ENCODE measurements around the gene GAR1. TPM values are rescaled to one million over a fixed set of nuclear protein-coding genes. Genes with fewer than 3 reads are reported as not detected.
"Not testable (repeated sequence)": the region's sequence is repeated elsewhere in the genome, so short reads cannot be mapped to it uniquely, and the experiment has no call there.

The GAR1 gene
- total RNA-seq, 1 experiment from 2014 or later: 30.8 TPM

GRCh38 chr4:109850601-109851000, 35.0 kb downstream of the GAR1 start:
- ChIA-PET CTCF (no interaction called here), POLR2A (no interaction called here)
- H3K9me3 Mint-ChIP-seq (ENCODE audit: unreplicated experiment): no peaks in the 10 kb centered on the region
- intact Hi-C loops (cut with micrococcal nuclease; ENCODE audit: unreplicated experiment): no loop called here
- no peak overlapping the region for H3K27ac Mint-ChIP-seq (ENCODE audit: unreplicated experiment)
- no peaks in the 10 kb centered on the region for H3K27me3 Mint-ChIP-seq (ENCODE audit: insufficient read depth, unreplicated experiment)
- Histone ChIP-seq H3K27me3 (replicated peaks; ENCODE audit: control insufficient read depth, insufficient read depth, low read length) (no peaks in the 10 kb centered on the region), H3K4me1 (0 out of 2 replicates have a peak, but pooled peaks cover 7% of the 10 kb centered on the region), H3K36me3 (ENCODE audit: control insufficient read depth, insufficient read depth, low read length) (no peaks in the 10 kb centered on the region), H3K4me3 (ENCODE audit: low read depth, low read length) (no peak overlapping the region), H3K9me3 (no peaks in the 10 kb centered on the region)
- no peak for DNase-seq
- no peak overlapping the region for H3K4me3 Mint-ChIP-seq (ENCODE audit: unreplicated experiment)
- no peak for TF ChIP-seq CTCF (IDR thresholded peaks at IDR 0.05; ENCODE audit: insufficient read depth in 1 of 2, low read depth in 1 of 2, low read length in 1 of 2, severe bottlenecking in 1 of 2, unreplicated experiment in 1 of 2)
- BruUV-seq (replicated peaks): no TSS peak
- H3K4me1 Mint-ChIP-seq (ENCODE audit: low read depth, unreplicated experiment): peaks cover 11% of the 10 kb centered on the region
- H3K36me3 Mint-ChIP-seq (ENCODE audit: insufficient read depth, unreplicated experiment): no peaks in the 10 kb centered on the region

- H3K4me3 ChIP-seq (ENCODE audit: low read depth, low read length); H3K36me3 ChIP-seq (ENCODE audit: control insufficient read depth, insufficient read depth, low read length); H3K4me3 Mint-ChIP-seq (ENCODE audit: unreplicated experiment); H3K4me1 ChIP-seq; intact Hi-C loops (cut with micrococcal nuclease; ENCODE audit: unreplicated experiment); H3K27ac Mint-ChIP-seq (ENCODE audit: unreplicated experiment); DNase-seq; POLR2A ChIA-PET; H3K4me1 Mint-ChIP-seq (ENCODE audit: low read depth, unreplicated experiment); H3K27me3 ChIP-seq (replicated peaks; ENCODE audit: control insufficient read depth, insufficient read depth, low read length); H3K9me3 Mint-ChIP-seq (ENCODE audit: unreplicated experiment); H3K9me3 ChIP-seq; BruUV-seq (replicated peaks); H3K27me3 Mint-ChIP-seq (ENCODE audit: insufficient read depth, unreplicated experiment); CTCF ChIA-PET; H3K36me3 Mint-ChIP-seq (ENCODE audit: insufficient read depth, unreplicated experiment): not testable (repeated sequence)
Measured at GRCh38 chr4:109859426-109860300, 44.1 kb downstream of the GAR1 start.

- no peak for DNase-seq
- Mint-ChIP-seq H3K27ac (ENCODE audit: unreplicated experiment) (no peak overlapping the region), H3K27me3 (ENCODE audit: insufficient read depth, unreplicated experiment) (no peaks in the 10 kb centered on the region), H3K4me3 (ENCODE audit: unreplicated experiment) (no peak overlapping the region), H3K36me3 (ENCODE audit: insufficient read depth, unreplicated experiment) (no peaks in the 10 kb centered on the region), H3K9me3 (ENCODE audit: unreplicated experiment) (peaks cover 9% of the 10 kb centered on the region), H3K4me1 (ENCODE audit: low read depth, unreplicated experiment) (no peaks in the 10 kb centered on the region)
- BruUV-seq (replicated peaks): no TSS peak
- H3K27me3 ChIP-seq (replicated peaks; ENCODE audit: control insufficient read depth, insufficient read depth, low read length): no peaks in the 10 kb centered on the region
- H3K4me1 ChIP-seq: no peaks in the 10 kb centered on the region
- CTCF ChIA-PET: no interaction called here
- peaks cover 3% of the 10 kb centered on the region; the same call in 1 of the 2 replicates for H3K9me3 ChIP-seq
- H3K4me3 ChIP-seq (ENCODE audit: low read depth, low read length): no peak overlapping the region
- no peak for TF ChIP-seq CTCF (IDR thresholded peaks at IDR 0.05; ENCODE audit: insufficient read depth in 1 of 2, low read depth in 1 of 2, low read length in 1 of 2, severe bottlenecking in 1 of 2, unreplicated experiment in 1 of 2)
- no peaks in the 10 kb centered on the region for H3K36me3 ChIP-seq (ENCODE audit: control insufficient read depth, insufficient read depth, low read length)
- POLR2A ChIA-PET: no interaction called here
- intact Hi-C loops (cut with micrococcal nuclease; ENCODE audit: unreplicated experiment): no loop called here
Measured at GRCh38 chr4:109861271-109861670, 45.7 kb downstream of the GAR1 start.
